NCI-H2029 treated with DMSO at 0.1 percent for 48 hours (cell line): Measurements from ENCODE around the gene PCED1B.

ENCODE experiments used
- DNase-seq: peaks from one replicate; lab custom pipeline; 2025; lab: John Stamatoyannopoulos, UW

PCED1B gene

DNA sequence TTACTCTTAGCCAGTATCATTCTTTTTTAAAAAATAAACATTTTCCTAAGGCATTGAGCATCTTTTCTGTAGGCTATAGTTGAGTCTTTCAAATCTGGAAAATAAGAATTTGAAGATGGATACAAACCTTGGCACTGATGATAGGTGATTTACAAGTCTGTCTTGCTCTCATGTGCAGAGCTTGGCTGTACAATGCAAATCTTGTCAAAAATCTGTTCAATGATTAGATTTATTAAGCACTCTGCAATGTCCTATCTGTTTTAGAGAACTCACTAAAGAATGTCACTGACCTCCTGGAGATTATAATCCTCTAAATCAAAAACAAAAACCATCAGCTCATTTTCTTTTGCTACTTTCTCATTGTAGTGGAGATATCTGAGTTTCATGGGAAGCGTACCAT, 43.2 kb downstream of the PCED1B start:
- no peak for DNase-seq

DNA sequence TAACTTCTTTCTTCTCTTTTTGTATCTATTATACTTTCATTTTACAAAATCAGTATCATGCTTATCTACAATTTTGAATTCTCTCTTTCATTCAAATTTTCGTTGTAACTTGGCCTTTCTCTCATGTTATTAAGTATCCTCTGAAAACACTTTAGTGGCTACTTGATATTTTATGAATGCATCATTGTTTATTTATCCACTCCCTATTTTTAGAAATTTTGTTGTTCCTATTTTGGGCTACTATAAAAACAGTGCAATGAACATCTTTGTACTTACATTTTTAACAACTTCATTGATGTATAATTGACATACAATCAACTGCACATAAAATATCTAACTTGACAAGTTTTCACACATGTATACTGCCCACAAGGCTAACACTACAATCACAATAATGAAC, 44.3 kb downstream of the PCED1B start:
- DNase-seq: no peak

DNA sequence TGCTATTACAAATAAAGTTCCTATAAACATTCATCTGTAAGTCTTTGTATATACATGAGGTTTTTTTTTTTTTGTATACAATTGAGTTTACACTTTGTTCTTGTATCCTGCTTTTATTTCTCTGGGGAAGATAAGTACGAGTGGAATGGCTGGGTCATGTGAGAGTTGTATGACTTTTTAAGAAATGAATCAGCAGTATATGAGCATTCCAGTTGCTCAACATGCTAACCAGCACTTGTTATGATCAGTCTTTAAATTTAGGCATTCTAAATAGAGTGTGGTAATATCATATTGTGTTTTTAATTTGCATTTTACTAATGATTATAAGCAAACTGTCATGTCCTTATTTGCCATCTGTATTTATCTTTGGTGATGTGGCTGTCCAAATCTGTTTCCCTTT, 45.0 kb downstream of the PCED1B start:
- no peak for DNase-seq

DNA sequence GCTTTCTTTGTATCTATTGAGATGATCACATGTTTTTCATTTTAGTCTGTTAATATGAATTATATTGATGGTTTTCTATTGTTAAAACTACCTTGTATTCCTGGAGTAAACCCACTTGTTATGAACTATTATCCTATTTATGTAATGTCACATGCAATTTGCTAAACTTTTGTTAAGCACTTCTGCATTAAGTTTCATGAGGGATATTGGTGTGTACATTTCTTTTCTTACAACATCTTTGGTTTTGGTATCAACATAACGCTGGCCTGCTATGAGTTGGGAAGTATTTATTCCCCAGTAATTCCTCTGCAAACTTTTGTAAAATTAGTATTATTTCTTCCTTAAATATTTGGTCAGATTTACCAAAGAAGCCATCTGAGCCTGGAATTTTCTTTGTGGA, 46.8 kb downstream of the PCED1B start:
- DNase-seq: no peak

DNA sequence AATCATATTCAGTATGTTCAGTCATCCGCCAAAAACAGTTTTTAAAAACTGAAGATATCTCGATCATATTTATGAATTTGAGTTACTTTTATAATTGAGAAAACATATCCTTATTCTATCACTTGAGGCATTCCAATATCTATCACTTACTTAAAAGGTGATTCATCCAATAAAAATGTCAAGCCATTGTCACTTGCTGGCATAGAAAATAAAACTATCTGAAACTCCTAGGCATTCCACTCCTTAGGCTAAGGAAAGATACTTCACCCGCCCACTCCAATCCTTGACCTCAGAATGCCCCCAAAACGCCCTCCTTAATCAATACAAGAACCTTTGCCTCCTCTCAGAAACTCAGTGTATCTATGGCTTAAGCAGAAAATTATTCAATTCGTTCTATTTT, 51.6 kb downstream of the PCED1B start:
- DNase-seq: no peak

DNA sequence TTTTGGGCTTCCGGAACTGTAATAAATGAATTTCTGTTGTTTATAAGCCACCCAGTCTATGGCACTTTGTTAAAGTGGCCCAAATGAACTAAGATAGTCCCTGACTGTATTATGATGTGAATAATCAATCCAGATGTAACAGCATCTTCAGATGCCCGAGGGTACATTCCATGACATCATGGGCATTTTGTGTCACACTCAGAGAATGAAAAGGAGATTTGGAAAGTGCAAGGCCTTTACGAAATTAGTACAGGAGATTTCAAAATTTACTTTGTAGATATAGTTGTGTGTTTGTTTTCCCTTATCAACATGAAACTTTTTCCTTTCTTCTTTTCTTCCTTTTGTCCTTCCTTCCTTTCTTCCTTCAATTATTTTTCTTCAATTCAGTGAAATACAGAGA, 54.6 kb downstream of the PCED1B start:
- no peak for DNase-seq

DNA sequence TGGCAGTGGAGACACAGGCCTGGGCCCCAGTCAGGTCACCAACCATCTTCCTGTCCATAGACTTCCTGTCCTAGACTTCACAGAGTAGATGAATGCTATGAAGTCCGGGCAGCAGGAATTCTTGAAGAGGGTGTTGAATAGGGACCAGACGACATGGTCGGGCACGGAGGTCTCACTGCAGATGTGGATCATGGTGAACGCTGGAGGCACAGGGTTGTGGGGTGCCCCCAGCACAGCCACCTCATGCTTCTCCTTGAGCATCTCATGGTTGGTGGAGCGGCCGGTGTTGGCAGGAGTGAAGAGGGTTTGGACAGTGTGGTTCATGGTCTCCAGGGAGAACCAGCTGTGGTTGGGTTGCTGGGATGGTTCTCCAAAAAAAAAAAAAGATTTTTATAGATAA, 56.2 kb downstream of the PCED1B start:
- DNase-seq: no peak

DNA sequence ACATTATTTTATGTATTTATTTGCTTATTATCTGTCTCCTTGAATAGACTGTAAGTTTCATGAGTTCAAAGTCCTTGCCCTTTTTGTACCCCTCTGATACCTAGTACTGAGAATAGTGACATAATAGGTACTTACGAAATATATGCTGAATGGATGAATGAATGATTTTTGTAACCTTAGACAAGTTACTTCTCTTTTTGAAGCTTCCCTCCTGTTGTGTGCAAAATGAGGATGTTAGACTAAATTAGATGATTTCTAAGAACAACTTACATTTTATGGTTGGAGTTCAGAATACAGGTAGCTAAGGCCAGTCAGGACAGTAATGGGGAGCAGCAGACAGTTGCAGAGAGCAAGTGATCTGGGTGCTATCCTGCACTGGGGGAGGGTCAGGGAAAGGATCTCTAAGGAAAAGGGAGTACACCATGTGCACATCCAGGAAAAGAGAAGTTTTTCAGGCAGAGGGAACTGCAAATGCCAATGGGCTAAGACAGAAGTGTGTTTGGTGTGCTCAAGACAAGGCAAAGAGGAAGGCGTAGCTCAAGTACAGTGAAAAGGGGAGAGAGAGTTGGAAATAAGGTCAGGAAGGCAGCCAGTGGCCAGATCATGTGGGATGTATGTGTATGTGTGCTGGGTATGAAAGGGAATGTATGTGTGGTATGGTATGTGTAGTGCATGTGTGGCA, 59.7 kb downstream of the PCED1B start:
- DNase-seq: no peak

DNA sequence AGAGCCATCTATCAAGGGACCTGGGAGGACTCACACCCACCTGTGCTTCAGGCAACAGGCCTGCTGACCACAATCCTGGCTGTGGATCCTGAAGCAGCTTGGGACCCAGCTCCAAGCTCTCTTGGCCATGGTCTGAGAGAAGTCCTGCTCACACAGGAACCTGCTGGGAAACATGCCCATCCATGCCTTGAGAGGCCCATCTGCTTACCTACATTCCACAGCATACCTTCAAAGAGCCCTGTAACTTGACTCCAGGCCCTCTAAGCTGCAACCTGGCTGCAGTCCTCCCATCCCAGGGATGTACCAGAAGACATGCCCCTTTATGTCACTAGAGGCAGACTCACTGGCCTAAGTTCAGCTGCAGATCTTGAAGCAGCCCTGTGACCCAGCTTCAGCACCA, 62.0 kb downstream of the PCED1B start:
- peak; percentile 26 for DNase-seq

DNA sequence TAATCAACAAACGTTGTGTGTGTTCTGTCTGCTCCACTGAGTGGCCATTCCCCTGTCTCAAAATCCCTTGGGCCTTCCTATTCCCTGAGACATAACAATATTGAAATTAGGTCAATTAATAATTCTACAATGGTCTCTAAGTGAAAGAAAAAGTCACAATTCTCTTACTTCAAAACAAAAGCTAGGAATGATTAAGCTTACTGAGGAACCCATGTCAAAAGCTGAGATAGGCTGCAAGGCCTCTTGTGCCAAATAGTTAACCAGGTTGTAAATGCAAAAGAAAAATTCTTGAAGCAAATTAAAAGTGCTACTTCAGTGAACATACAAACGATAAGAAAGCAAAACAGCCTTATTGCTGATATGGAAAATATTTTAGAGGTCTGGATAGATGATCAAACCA, 65.3 kb downstream of the PCED1B start:
- DNase-seq: no peak

DNA sequence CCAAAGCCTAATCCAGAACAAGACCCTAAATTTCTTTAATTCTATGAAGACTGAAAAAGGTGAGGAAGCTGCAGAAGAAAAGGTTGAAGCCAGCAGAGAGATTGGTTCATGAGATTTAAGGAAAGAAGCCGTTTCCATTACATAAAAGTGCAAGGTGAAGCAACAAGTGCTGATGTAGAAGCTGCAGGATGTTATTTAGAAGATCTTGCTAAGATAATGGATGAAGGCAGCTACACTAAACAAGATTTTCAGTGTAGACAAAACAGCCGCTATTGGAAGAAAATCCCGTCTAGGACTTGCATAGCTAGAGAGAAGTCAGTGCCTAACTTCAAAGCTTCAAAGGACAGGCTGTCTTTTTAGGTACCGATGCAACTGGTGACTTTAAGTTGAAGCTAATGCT, 65.8 kb downstream of the PCED1B start:
- DNase-seq: no peak

DNA sequence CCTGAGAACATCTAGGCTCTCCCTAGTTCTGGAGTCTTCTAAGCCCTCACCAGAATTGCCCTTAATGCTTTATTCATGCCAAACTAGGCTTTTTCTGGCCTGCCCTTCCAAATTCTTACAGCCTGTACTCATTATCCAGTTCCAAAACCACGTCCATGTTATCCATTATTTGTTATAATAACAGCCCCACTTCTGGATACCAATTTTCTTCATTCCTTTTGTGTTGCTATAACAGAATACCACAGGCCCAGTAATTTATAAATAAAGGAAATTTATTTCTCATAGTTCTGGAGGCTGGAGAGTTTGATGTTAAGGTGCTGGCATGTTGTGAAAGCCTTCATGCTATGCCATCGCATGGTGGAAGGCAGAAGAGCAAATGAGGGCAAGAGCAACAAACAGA, 68.3 kb downstream of the PCED1B start:
- no peak for DNase-seq

DNA sequence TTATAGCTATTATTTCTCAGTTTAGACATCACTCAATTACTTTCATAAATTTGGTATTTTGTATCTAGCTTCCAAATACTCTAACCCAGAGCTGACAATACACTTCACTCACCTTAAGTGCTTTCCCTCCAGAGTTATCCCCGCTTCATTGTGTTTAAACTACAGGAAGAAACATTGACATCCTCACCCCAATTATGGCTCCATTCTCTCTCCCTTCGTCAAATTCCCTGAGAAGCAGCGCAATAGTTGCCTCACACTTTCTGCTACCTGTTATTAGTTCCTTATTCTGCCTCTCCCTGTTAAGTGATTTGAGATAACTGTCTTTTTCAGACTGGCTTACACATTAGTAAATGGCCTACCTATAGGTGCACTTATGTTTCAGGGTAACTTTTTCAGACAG, 69.7 kb downstream of the PCED1B start:
- no peak for DNase-seq

DNA sequence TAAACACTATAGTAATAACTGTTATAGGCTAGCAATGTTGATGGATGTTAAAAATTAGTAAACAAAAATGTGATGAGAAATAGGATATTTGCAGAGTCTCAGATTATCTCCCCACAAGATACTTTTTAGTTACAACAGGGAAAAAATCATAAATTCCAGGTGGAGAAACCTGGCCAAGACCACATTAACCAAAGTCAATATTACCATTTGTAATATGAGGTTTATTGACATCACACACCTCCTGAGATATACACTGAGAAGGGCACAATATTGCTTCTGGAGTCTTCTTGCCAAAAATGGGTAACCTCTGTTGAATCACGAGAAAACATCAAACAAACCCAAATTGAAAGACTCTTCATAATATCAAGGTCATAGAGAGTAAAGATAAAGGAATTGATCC, 72.7 kb downstream of the PCED1B start:
- DNase-seq: no peak

DNA sequence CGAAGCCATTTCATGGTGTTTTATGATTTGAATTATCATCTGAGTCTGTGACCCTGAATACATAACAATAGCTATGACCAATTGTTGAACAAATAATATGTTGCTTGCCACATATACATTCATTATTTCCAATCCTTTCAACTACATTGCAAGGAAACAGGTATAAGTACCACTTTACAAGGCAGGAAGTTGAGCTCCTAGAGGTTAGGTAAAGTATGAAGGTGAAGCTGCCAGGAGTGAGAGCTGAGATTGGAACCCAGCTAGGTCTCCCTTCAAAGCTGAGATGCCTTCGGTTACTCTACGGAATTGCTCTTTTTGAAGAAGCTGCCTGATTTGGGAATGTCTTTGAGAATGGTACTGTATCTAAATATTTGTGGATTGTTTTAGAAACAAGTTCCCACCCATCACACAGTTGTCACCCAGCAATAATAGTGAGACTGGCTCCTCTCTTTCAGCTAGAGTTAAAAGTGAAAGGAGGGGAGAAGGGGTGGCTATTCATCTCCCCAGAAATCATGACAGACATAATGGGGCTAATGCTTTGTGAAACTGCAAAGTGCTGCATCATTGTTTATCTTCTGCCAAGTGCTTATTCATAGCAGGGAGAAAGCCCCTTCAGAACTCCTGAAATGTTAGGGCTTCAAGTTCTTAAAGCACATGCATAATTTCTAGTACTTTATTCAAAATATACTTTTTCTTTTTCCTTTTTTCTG, 76.2 kb downstream of the PCED1B start:
- DNase-seq: no peak

DNA sequence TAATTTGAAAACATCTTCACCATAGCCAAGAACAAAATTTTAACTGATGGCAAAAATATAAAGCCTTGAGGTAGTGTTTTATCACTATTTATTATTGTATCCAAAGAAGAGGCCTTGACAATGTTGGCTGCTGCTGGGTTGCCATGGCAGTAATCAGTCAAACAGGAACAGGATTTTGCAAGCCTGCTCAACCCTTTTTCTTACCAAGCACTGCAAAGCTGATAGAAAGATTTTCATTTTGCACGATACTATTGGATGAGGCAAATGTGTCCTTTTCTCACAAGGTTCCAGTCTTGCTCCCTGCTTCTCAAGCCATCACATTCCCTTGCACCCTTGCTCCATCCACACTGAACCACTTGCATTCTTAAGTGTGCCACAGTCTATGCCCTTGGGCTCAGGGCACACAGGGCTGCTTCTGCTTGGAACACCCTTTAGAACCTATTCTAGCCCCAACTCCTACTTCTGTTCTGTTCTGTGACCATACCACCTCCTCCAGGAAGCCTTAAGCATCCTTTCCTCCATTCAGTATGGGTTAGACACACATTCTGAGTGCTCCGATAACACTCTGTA, 76.8 kb downstream of the PCED1B start:
- no peak for DNase-seq

DNA sequence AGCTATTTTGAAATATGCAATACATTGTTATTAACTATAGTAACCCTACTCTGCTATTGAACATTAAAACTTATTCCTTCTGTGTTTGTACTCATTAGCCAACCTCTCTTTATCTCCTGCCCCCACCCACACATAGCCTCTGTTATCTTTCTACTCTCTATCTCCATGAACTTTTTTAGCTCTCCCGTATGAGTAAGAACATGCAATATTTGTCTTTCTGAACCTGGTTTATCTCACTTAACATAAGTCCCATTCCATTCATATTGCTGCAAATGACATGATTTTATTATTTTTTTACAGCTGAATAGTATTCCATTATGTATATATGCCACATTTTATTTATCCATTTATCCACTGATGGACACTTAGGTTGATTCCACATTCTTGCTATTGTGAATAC, 79.4 kb downstream of the PCED1B start:
- DNase-seq: no peak

DNA sequence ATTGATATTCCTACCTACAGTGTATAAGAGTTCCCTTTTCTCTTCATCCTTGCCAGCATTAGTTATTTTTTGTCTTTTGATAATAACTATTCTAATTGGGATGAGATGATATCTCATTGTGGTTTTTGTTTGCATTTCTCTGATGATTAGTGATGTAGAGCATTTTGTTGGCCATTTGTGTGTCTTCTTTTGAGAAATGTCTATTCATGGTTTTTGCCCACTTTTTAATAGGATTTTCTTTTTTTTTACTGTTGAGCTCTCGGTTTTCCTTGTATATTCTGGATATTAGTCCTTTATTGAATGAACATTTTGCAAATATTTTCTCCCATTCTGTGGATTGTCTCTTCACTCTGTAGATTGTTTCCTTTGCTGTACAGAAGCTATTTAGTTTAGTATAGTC, 79.9 kb downstream of the PCED1B start:
- no peak for DNase-seq

DNA sequence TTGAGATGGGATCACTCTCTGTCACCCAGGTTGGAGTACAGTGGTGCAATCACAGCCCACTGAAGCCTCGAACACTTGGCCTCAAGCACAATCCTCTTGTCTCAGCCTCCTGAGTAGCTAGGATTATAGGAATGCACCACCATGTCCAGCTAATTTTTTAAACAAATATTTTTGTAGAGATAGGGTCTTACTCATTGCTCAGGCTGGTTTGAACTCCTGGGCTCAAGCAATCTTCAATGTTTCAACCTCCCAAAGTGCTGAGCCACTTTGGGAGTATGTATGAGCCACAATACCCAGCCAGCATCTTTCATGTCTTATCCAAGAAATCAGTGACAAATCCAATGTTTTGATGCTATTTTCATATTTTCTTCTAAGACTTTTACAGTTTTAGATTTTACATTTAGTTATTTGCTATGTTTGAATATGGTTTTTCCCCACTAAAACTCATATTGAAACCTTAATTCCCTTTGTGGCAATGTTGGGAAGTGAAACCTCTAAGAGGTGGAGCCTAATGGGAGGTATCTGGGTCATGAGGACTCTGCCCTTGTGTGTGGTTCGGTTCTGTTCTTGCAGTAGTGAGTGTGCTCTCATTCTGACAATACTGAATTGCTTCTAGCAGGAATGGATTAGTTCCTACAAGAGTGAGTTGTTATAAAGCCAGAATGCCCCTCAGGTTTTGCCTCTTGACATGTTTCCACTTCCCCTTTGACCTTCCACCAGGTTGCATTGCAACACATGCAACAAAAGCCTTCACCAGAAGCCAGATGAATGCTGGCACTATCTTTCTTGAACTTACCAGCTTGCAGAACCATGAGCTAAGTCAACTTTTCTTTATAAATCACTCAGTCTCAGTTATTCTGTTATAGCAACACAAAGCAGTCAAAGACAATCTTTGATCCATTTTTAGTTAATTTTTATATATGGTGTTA, 81.2 kb downstream of the PCED1B start:
- DNase-seq: no peak

DNA sequence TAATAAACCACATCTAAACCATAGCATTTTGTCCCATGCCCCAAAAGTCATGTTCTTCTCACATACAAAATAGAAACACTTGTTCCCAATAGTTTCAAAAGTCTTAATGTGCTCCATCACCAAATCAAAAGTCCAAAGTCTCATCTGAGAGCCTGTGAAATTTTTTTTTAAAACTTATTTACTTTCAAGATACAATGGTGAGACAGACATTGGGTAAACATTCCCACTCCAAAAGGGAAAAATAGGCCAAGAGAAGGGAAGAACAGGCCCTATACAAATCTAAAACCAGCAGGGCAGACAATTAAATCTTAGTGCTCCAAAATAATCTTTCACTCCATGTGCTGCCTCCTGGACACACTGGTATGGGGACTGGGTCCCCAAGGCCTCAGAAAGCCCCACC, 84.7 kb downstream of the PCED1B start:
- DNase-seq: no peak

DNA sequence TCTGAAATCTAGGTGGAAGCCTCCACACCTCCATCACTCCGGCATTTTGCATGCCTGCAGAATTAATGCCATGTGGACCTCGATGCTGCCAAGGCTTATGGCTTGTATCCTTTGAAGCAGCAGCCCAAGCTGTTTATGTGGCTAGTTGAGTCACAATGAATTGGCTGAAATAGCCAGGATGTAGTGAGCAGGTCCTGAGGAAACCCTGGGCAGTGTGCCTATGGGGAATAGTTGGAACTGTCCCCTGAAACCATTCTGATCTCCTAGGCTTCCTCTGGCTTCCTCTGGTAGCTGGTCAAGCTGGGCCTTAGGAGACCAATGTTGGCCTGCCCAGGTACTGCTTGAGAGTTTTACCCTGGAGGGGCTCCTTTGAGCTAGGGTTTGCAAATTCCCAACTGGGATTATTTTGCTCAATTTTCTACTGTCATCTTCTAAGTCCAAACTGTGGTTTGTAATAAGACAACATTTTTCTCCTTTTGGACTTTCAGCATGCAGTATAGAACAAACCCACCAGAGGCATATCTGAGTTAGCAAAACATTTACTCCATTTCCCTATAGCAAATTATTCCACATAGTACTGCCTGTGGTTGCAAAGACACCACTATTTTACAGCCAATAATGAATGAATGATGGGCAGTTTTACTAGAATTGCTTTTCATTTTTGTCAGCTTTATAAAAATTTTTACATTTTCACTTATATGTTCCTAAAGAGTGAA, 85.5 kb downstream of the PCED1B start:
- no peak for DNase-seq

DNA sequence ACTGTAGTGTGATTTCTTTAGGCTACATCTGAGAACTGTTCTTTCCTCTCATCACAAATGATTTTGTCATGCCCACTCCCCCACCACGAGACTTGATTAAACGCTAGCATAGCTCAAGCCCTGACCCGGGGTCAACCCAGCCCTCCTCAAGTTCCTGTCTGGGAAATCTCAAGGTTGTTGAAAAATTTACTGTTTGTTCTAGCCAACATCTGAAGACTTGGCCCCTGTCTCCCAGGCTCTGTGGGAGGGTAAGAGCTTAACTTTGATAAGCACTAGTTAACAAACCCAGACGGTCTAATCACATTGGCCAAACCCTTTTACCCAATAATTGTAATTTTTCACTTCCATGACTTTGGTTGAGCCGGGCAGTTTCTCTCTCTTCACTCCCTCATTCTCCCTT, 86.5 kb downstream of the PCED1B start:
- no peak for DNase-seq
